ENCODE data around the gene CD9.
"Not testable (repeated sequence)": the region's sequence is repeated elsewhere in the genome, so short reads cannot be mapped to it uniquely, and the experiment has no call there.

Gene CD9

DNA sequence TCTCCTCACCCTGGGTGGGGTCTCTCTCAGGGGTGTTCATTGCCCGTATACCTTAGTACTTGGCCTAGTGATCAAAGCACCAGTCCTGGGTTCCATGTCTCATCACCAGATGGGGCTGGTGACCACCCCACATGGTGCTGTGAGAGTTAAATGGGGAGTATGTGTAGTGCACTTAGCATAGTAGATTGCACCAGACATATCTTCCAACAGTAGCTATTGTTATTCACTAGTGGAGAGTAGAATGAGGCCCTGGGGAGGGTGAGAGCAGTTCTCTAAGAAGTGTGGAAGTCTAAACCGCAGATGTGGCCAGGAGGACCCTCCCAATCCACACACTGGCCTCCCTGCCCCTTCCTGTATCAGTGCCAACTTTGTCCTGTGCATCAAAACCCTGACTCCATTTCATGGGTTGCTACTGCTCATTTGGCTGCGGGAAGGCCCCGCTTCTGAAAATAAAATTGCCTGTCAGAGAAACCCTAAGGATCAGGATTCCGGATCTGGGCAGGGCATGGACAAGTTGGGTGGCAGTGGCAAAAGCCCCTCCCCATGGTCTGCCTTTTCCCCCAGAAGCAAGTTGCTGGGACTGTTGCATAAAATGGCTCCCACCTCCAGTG is 4.4 kb downstream of the CD9 start:
- POLR2A ChIA-PET = no interaction called here
- no peak for TF ChIP-seq BHLHE40 (IDR thresholded peaks at IDR 0.05; ENCODE audit: borderline replicate concordance)
- TF ChIP-seq NFRKB (IDR thresholded peaks at IDR 0.05) = no peak
- TF ChIP-seq L3MBTL2 (conservative IDR thresholded peaks at IDR 0.05) = no peak

DNA sequence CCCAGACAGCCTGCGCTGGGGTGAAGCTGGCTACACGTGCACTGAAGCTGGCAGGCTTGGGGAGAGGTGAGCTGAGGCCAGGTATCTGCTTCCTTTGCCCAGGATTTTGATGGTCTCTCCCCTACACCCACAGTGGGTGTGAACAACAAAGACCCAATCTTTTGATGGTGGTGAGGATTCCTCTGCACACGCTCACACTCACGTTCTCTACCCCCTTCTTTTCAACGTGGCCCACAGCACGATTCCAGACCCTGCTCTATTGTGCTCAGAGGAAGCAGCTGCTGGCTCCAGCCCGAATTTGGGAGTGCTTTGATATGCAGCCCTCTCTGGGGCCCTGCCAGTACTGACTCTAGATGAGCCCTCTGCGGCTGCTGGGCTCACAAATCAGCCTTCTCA is 4.9 kb downstream of the CD9 start:
- CTCF ChIA-PET = interaction anchor here (1.0 to 1.7 kb wide), 3 partner anchors 9 to 74 kb away, joined by 4 to 5 read pairs (median 5); no protein-coding TSS in a partner anchor
- no peak for DNase-seq (ENCODE audit: extremely low spot score)
- TF ChIP-seq TARDBP (IDR thresholded peaks at IDR 0.05) (no peak), SUZ12 (IDR thresholded peaks at IDR 0.05) (no peak), ZNF384 (IDR thresholded peaks at IDR 0.05) (no peak), NFRKB (IDR thresholded peaks at IDR 0.05) (no peak), FOXM1 (IDR thresholded peaks at IDR 0.05; ENCODE audit: borderline replicate concordance) (no peak), FOXA1 (IDR thresholded peaks at IDR 0.05) (no peak), FOXK2 (IDR thresholded peaks at IDR 0.05) (no peak), SP1 (IDR thresholded peaks at IDR 0.05) (no peak), HDGF (IDR thresholded peaks at IDR 0.05; ENCODE audit: borderline replicate concordance) (no peak), L3MBTL2 (conservative IDR thresholded peaks at IDR 0.05) (no peak), BHLHE40 (IDR thresholded peaks at IDR 0.05; ENCODE audit: borderline replicate concordance) (no peak), LEF1 (IDR thresholded peaks at IDR 0.05; ENCODE audit: borderline replicate concordance) (no peak), ELF4 (IDR thresholded peaks at IDR 0.05) (no peak), ARNT (IDR thresholded peaks at IDR 0.05) (no peak)
- TF ChIP-seq, protein P1, sequence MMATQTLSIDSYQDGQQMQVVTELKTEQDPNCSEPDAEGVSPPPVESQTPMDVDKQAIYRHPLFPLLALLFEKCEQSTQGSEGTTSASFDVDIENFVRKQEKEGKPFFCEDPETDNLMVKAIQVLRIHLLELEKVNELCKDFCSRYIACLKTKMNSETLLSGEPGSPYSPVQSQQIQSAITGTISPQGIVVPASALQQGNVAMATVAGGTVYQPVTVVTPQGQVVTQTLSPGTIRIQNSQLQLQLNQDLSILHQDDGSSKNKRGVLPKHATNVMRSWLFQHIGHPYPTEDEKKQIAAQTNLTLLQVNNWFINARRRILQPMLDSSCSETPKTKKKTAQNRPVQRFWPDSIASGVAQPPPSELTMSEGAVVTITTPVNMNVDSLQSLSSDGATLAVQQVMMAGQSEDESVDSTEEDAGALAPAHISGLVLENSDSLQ (IDR thresholded peaks at IDR 0.05) = no peak
- POLR2A ChIA-PET = no interaction called here

More for the DNA sequence above, 4.4 kb downstream of the CD9 start:
- no peak for DNase-seq (ENCODE audit: extremely low spot score)
- CTCF ChIA-PET = interaction anchor here (1.1 to 1.7 kb wide), 3 partner anchors 9 to 74 kb away, joined by 4 to 5 read pairs (median 5); no protein-coding TSS in a partner anchor

DNA sequence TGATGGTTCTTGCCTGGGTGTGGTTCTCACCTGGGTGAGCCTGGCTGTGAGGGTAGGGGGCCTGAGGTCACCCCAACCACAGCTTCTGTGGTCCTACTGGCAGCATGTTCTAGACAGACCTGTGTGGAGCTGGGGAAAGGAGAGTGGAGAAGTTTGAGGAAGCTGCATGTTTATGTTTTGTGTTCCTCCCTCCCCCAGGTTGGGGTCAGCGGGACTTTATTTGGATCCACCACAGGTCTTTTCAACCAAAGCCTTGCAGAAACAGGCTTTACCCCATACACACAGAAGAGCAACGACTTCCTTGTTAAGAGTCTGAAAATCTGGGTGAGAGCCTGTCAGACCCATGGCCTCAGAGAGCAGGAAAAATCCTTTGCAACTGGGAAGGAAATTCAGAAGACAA is 5.6 kb downstream of the CD9 start:
- CTCF ChIA-PET = interaction anchor here (1.0 to 1.7 kb wide), 3 partner anchors 9 to 73 kb away, joined by 4 to 5 read pairs (median 5); no protein-coding TSS in a partner anchor
- TF ChIP-seq FOXM1 (IDR thresholded peaks at IDR 0.05; ENCODE audit: borderline replicate concordance) (no peak), ARNT (IDR thresholded peaks at IDR 0.05) (no peak), ZNF384 (IDR thresholded peaks at IDR 0.05) (no peak), NFRKB (IDR thresholded peaks at IDR 0.05) (no peak), BHLHE40 (IDR thresholded peaks at IDR 0.05; ENCODE audit: borderline replicate concordance) (no peak), CTBP1 (IDR thresholded peaks at IDR 0.05; ENCODE audit: borderline replicate concordance) (no peak), TARDBP (IDR thresholded peaks at IDR 0.05) (no peak), FOXA1 (IDR thresholded peaks at IDR 0.05) (no peak), L3MBTL2 (conservative IDR thresholded peaks at IDR 0.05) (no peak), LEF1 (IDR thresholded peaks at IDR 0.05; ENCODE audit: borderline replicate concordance) (no peak)
- TF ChIP-seq, protein P1 (IDR thresholded peaks at IDR 0.05) = no peak
- no peak for DNase-seq (ENCODE audit: extremely low spot score)
- POLR2A ChIA-PET = no interaction called here

DNA sequence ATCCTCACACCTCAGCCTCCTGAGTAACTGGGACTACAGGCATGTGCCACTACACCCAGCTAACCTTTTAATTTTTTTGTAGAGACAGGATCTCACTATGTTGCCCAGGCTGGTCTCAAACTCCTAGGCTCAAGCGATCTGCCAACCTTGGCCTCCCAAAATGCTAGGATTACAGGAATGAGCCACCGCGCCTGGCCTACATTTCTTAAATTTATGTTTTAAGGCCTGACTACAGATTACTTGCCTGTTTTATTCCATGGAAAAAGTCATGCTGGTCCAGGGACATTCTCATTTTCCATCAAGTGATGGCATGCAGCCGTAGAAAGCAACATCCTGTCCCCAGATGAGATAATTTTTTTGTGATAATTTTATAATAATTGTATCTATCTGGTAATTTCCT is 6.1 kb downstream of the CD9 start:
- DNase-seq (ENCODE audit: extremely low spot score) = no peak
- TF ChIP-seq ELF4 (IDR thresholded peaks at IDR 0.05) (no peak), TARDBP (IDR thresholded peaks at IDR 0.05) (no peak)
- CTCF ChIA-PET = interaction anchor here (1.0 kb wide), 1 partner anchor 11 kb away, joined by 4 read pairs; no protein-coding TSS in a partner anchor
- POLR2A ChIA-PET = no interaction called here

DNA sequence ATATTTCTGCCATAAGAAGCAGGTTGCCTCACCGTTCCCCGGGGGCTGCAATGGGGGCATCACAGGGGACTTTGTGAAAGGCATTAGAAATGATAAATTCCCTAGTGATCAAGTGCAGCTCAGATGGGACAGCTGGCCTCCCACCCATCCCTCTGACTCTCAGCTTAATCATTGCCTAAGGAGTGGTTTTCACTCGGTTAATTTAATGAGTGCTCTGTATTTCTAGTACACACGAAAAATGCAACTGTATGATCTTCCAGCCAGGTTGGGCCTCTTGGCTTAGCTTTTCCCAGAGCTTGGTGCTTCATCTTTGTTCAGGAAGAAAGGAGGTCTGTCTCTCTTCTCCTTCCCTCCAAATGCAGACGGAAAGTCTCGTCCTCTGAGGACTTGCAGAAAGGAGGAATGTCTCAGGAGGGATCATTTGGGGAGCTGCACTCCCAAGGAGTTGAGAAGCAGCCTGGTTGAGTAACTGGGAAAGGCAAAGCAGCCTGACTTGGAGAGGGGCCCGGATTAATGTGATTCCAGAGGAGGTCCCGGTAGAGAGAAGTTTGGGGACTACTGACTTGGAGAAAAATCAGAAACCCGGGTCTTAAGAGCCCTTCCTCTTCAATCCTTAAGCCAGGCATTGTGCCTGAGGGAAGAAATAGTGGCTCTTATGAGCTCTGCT is 7.2 kb downstream of the CD9 start:
- DNase-seq (ENCODE audit: extremely low spot score) = no peak
- TF ChIP-seq NFRKB (IDR thresholded peaks at IDR 0.05) = no peak
- TF ChIP-seq ELF4 (IDR thresholded peaks at IDR 0.05) = no peak
- no peak for TF ChIP-seq FOXA1 (IDR thresholded peaks at IDR 0.05)
- TF ChIP-seq BHLHE40 (IDR thresholded peaks at IDR 0.05; ENCODE audit: borderline replicate concordance) = no peak
- POLR2A ChIA-PET = no interaction called here
- CTCF ChIA-PET = interaction anchor here (0.5 to 1.6 kb wide), 2 partner anchors 12 to 116 kb away, joined by 3 to 6 read pairs; no protein-coding TSS in a partner anchor

DNA sequence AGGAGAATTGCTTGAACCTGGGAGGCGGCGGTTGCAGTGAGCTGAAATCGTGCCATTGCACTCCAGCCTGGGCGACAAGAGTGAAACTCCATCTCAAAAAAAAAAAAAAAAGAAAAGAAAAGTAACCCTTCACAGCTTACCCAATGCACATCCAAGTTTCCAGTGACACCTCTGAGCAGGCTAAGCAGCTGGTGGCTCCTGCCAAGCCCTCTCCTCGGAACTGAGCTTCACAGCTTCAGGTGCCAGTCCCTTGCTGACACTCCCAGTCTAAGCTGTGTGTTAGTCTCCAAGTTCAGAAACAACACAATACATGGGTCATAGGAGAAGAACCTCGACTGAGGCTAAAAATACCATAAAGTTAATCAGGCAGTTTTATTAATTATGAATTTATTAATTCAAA is 7.9 kb downstream of the CD9 start:
- CTCF ChIA-PET = interaction anchor here (1.6 kb wide), 1 partner anchor 13 kb away, joined by 6 read pairs; no protein-coding TSS in a partner anchor
- TF ChIP-seq FOXA1 (IDR thresholded peaks at IDR 0.05) = no peak
- TF ChIP-seq FOXM1 (IDR thresholded peaks at IDR 0.05; ENCODE audit: borderline replicate concordance) = no peak
- TF ChIP-seq, protein P1 (IDR thresholded peaks at IDR 0.05) = no peak
- TF ChIP-seq LEF1 (IDR thresholded peaks at IDR 0.05; ENCODE audit: borderline replicate concordance) = no peak
- no peak for TF ChIP-seq FOXK2 (IDR thresholded peaks at IDR 0.05)
- TF ChIP-seq CTBP1 (IDR thresholded peaks at IDR 0.05; ENCODE audit: borderline replicate concordance) = no peak
- TF ChIP-seq L3MBTL2 (conservative IDR thresholded peaks at IDR 0.05) = no peak
- TF ChIP-seq SUZ12 (IDR thresholded peaks at IDR 0.05) = no peak
- TF ChIP-seq ELF4 (IDR thresholded peaks at IDR 0.05) = no peak
- no peak for TF ChIP-seq HDGF (IDR thresholded peaks at IDR 0.05; ENCODE audit: borderline replicate concordance)
- TF ChIP-seq NFRKB (IDR thresholded peaks at IDR 0.05) = no peak
- TF ChIP-seq BHLHE40 (IDR thresholded peaks at IDR 0.05; ENCODE audit: borderline replicate concordance) = no peak
- no peak for TF ChIP-seq TARDBP (IDR thresholded peaks at IDR 0.05)
- no peak for TF ChIP-seq SP1 (IDR thresholded peaks at IDR 0.05)
- no peak for TF ChIP-seq ZNF384 (IDR thresholded peaks at IDR 0.05)
- no peak for TF ChIP-seq ARNT (IDR thresholded peaks at IDR 0.05)
- no peak for DNase-seq (ENCODE audit: extremely low spot score)
- POLR2A ChIA-PET = no interaction called here

DNA sequence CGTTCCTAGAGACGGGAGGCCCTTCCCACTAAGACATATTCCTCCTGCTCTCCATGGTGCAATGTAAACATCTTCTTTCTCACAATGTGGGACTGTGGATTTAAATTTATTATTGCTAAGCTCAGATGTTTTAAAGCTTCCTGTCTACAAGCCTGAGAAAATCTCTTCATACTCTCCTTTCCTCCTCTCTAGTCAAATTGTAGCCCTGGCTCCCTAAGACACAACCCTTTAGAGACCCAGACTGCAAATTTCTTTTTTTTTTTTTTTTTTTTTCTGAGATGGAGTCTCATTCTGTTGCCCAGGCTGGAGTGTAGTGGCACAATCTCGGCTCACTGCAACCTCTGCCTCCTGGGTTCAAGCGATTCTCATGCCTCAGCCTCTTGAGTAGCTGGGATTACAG is 9.2 kb downstream of the CD9 start:
- not testable (repeated sequence) for DNase-seq (ENCODE audit: extremely low spot score)
- CTCF ChIA-PET = interaction anchor here (0.7 kb wide), 1 partner anchor 75 kb away, joined by 3 read pairs; no protein-coding TSS in a partner anchor
- POLR2A ChIA-PET = interaction anchor here (1.2 kb wide), 1 partner anchor 9 kb away, joined by 3 read pairs; the partner anchor contains the start of gene CD9

Data from HEK293T (cell line).